PFSK-1 (cell line): ENCODE results near the gene PCDHGB6.
"Not testable (repeated sequence)": the region's sequence is repeated elsewhere in the genome, so short reads cannot be mapped to it uniquely, and the experiment has no call there.

Experiments
- FOXP2 ChIP-seq: optimal IDR thresholded peaks from 2 replicates; pipeline ENCODE3; 2011; ENCODE audit warnings: borderline replicate concordance, control low read depth, inconsistent platforms; ENCODE audit not compliant: insufficient read depth; ENCODE audit errors: extremely low read length, extremely low read depth
- POLR2AphosphoS5 ChIP-seq: IDR thresholded peaks from 2 replicates; pipeline ENCODE4 v1.6.1; 2012; ENCODE audit warnings: low read depth, mild to moderate bottlenecking, control low read depth, low read length, moderate library complexity
- SIN3A ChIP-seq: IDR thresholded peaks from 2 replicates; pipeline ENCODE4 v1.6.1; 2012; ENCODE audit warnings: mild to moderate bottlenecking, low read length, moderate library complexity, borderline replicate concordance; ENCODE audit not compliant: insufficient read depth
- TAF1 ChIP-seq: IDR thresholded peaks from 2 replicates; pipeline ENCODE4 v1.6.1; 2012; ENCODE audit warnings: low read length, control low read depth, borderline replicate concordance; ENCODE audit not compliant: insufficient read depth
- TF ChIP-seq, protein P1 (sequence below), 2 experiments: IDR thresholded peaks; 2 replicates each; pipeline versions ENCODE4 v1.6.1 to v1.8.0; 2011 to 2012; ENCODE audit warnings: low read depth in 2 of 2, low read length in 2 of 2, control low read depth in 1 of 2, inconsistent platforms in 1 of 2, mild to moderate bottlenecking in 1 of 2, moderate library complexity in 1 of 2; ENCODE audit not compliant: insufficient read depth in 1 of 2

PCDHGB6 gene

DNA sequence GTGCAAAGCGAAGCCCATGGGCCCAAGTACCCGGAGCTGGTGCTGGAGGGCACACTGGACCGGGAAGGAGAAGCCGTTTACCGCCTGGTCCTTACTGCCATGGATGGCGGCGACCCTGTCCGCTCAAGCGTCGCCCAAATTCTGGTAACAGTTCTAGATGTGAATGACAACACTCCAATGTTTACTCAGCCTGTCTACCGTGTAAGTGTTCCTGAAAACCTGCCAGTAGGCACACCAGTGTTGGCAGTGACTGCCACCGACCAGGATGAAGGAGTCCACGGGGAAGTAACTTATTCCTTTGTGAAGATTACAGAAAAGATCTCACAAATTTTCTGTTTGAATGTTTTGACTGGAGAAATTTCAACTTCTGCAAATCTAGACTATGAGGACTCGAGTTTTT is 33.2 kb upstream of the PCDHGB6 start:
- TF ChIP-seq, protein P1, sequence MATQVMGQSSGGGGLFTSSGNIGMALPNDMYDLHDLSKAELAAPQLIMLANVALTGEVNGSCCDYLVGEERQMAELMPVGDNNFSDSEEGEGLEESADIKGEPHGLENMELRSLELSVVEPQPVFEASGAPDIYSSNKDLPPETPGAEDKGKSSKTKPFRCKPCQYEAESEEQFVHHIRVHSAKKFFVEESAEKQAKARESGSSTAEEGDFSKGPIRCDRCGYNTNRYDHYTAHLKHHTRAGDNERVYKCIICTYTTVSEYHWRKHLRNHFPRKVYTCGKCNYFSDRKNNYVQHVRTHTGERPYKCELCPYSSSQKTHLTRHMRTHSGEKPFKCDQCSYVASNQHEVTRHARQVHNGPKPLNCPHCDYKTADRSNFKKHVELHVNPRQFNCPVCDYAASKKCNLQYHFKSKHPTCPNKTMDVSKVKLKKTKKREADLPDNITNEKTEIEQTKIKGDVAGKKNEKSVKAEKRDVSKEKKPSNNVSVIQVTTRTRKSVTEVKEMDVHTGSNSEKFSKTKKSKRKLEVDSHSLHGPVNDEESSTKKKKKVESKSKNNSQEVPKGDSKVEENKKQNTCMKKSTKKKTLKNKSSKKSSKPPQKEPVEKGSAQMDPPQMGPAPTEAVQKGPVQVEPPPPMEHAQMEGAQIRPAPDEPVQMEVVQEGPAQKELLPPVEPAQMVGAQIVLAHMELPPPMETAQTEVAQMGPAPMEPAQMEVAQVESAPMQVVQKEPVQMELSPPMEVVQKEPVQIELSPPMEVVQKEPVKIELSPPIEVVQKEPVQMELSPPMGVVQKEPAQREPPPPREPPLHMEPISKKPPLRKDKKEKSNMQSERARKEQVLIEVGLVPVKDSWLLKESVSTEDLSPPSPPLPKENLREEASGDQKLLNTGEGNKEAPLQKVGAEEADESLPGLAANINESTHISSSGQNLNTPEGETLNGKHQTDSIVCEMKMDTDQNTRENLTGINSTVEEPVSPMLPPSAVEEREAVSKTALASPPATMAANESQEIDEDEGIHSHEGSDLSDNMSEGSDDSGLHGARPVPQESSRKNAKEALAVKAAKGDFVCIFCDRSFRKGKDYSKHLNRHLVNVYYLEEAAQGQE (IDR thresholded peaks at IDR 0.05; ENCODE audit: insufficient read depth in 1 of 2, low read depth in 2 of 2, low read length in 2 of 2), result no peak
- TF ChIP-seq SIN3A (no peak), FOXP2 (no peak), TAF1 (no peak), POLR2AphosphoS5 (no peak)

DNA sequence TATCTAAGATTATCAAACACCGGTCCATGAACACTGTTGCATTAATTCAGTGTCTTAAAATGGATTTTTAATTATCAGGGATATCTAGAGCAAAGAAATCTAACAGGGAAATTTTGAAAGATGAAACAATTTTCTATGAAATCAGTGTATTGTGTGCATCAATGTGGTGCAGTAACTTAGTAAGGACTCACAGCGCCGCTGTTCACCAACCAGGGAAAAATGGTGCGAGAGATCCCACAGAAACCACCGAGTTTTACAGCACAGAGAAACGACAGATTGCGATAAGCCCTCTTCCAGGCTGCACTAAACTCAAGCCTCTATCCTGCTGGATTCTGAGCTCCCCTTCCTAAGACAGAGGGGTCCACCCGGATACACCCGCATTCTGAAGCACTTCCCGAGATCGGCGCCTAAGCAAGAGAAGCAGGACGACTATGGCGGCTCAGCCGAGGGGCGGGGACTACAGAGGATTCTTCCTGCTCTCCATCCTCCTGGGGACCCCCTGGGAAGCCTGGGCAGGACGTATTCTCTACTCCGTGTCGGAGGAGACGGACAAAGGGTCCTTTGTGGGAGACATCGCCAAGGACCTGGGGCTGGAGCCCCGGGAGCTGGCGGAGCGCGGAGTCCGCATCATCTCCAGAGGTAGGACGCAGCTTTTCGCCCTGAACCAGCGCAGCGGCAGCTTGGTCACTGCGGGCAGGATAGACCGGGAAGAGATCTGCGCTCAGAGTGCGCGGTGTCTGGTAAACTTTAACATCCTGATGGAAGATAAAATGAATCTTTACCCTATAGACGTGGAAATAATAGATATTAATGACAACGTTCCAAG is 25.1 kb upstream of the PCDHGB6 start, which contains the start of gene PCDHGA7:
Gene PCDHGA7 (plus strand): TSS at position 274 of the 826 bp plus-strand sequence. CDS start 158 bp downstream, at position 432.
- TF ChIP-seq SIN3A (no peak), FOXP2 (no peak), TAF1 (no peak)

GRCh38 chr5:141383345-141383744 is 24.5 kb upstream of the PCDHGB6 start:
- TF ChIP-seq SIN3A (no peak), TAF1 (no peak), FOXP2 (no peak), POLR2AphosphoS5 (no peak)
- TF ChIP-seq, protein P1 (IDR thresholded peaks at IDR 0.05; ENCODE audit: insufficient read depth in 1 of 2, low read depth in 2 of 2, low read length in 2 of 2), result no peak

GRCh38 chr5:141384471-141385267 is 23.2 kb upstream of the PCDHGB6 start:
- no peak for TF ChIP-seq TAF1
- no peak for TF ChIP-seq POLR2AphosphoS5
- TF ChIP-seq FOXP2, result no peak
- no peak for TF ChIP-seq SIN3A
- TF ChIP-seq, protein P1 (IDR thresholded peaks at IDR 0.05; ENCODE audit: insufficient read depth in 1 of 2, low read depth in 2 of 2, low read length in 2 of 2), result no peak

- TF ChIP-seq SIN3A, TAF1: not testable (repeated sequence)
- TF ChIP-seq, protein P1 (IDR thresholded peaks at IDR 0.05; ENCODE audit: insufficient read depth in 1 of 2, low read depth in 2 of 2, low read length in 2 of 2), result not testable (repeated sequence)
These were observed 20.1 kb upstream of the PCDHGB6 start, which contains the start of gene PCDHGB4 for GRCh38 chr5:141387557-141388311. TSS of gene PCDHGB4 (plus strand) at chr5:141387698. CDS start at chr5:141387885, 187 bp downstream.
